MCF 10A (cell line): ENCODE data around the gene SIGLEC8. TPM values are rescaled to one million over a fixed set of nuclear protein-coding genes. Genes with fewer than 3 reads are reported as not detected.

ENCODE experiments used
- BruUV-seq: library from RNA; stranded (reverse); fragments of 400-500 nt; replicated peaks from 2 replicates; lab custom pipeline; 2021; lab: Mats Ljungman, UMichigan
- CTCF ChIA-PET: fragments of 300-600 bp; sonication (Branson Sonifier 250); formaldehyde crosslinking; extraction: SDS; loops from one replicate; lab custom pipeline; 2021; ENCODE audit warnings: antibody characterized with exemption, inconsistent platforms; lab: Yijun Ruan, JAX
- POLR2A ChIA-PET: fragments of 300-600, 350-650 bp; sonication (Branson Sonifier 250); formaldehyde crosslinking; extraction: SDS; loops from one replicate; lab custom pipeline; 2020; ENCODE audit warnings: antibody characterized with exemption, inconsistent platforms; lab: Yijun Ruan, JAX
- DNase-seq: peaks from one replicate; pipeline ENCODE4 v3.0.0-alpha.2; 2018; ENCODE audit not compliant: unreplicated experiment
- H3K27ac Mint-ChIP-seq: one replicate; pipeline ENCODE4 v1.8.0; 2022; ENCODE audit warnings: mild to moderate bottlenecking, low read depth, mixed read lengths; ENCODE audit not compliant: unreplicated experiment
- H3K27me3 Mint-ChIP-seq: one replicate; pipeline ENCODE4 v1.8.0; 2022; ENCODE audit warnings: mixed read lengths; ENCODE audit not compliant: insufficient read depth, unreplicated experiment
- H3K36me3 Mint-ChIP-seq: one replicate; pipeline ENCODE4 v1.8.0; 2022; ENCODE audit warnings: mild to moderate bottlenecking, moderate library complexity, mixed read lengths; ENCODE audit not compliant: insufficient read depth, unreplicated experiment
- H3K4me1 Mint-ChIP-seq: one replicate; pipeline ENCODE4 v1.8.0; 2022; ENCODE audit warnings: mixed read lengths; ENCODE audit not compliant: insufficient read depth, unreplicated experiment
- H3K4me3 Mint-ChIP-seq: one replicate; pipeline ENCODE4 v1.8.0; 2022; ENCODE audit warnings: mild to moderate bottlenecking, moderate library complexity, mixed read lengths; ENCODE audit not compliant: unreplicated experiment
- H3K9me3 Mint-ChIP-seq: one replicate; pipeline ENCODE4 v1.8.0; 2022; ENCODE audit warnings: mixed read lengths; ENCODE audit not compliant: unreplicated experiment
- CTCF ChIP-seq: fragments of 200-600 bp; IDR thresholded peaks from one replicate; pipeline ENCODE4 v1.8.0; 2022; ENCODE audit warnings: antibody characterized with exemption, mild to moderate bottlenecking; ENCODE audit not compliant: unreplicated experiment
- intact Hi-C: fragments of 100-400 bp; cut with micrococcal nuclease; formaldehyde crosslinking; loops from 2 replicates; pipeline ENCODE4 v1.14.1; 2022
- total RNA-seq: library from RNA; stranded (reverse); gene quantifications from 2 replicates; pipeline ENCODE4 v1.2.3, GENCODE V29; 2022

SIGLEC8 gene
- total RNA-seq, 1 experiment from 2014 or later, result not detected

- ChIA-PET CTCF (interaction anchor here (1.3 to 1.5 kb wide), 2 partner anchors 14 to 16 kb away, joined by 3 to 7 read pairs; no protein-coding TSS in a partner anchor), POLR2A (no interaction called here)
- no TSS peak for BruUV-seq
- H3K36me3 Mint-ChIP-seq, result no peaks in the 10 kb centered on the region
- no peaks in the 10 kb centered on the region for H3K27me3 Mint-ChIP-seq
- H3K4me3 Mint-ChIP-seq, result no peak overlapping the region
- peaks cover 48% of the 10 kb centered on the region for H3K9me3 Mint-ChIP-seq
- intact Hi-C loops, result no loop called here
- no peak for DNase-seq
- no peaks in the 10 kb centered on the region for H3K4me1 Mint-ChIP-seq
- no peak overlapping the region for H3K27ac Mint-ChIP-seq
- TF ChIP-seq CTCF, result no peak
Measured at GRCh38 chr19:51489113-51489512, 30.9 kb upstream of the SIGLEC8 start.

GRCh38 chr19:51488491-51488890 is 30.2 kb upstream of the SIGLEC8 start:
- Mint-ChIP-seq H3K4me1 (no peaks in the 10 kb centered on the region), H3K27ac (no peak overlapping the region), H3K36me3 (no peaks in the 10 kb centered on the region), H3K27me3 (no peaks in the 10 kb centered on the region), H3K9me3 (peaks cover 42% of the 10 kb centered on the region), H3K4me3 (no peak overlapping the region)
- ChIA-PET POLR2A (no interaction called here), CTCF (interaction anchor here (1.3 to 1.5 kb wide), 2 partner anchors 13 to 15 kb away, joined by 3 to 7 read pairs; no protein-coding TSS in a partner anchor)
- no peak for DNase-seq
- intact Hi-C loops, result no loop called here
- TF ChIP-seq CTCF, result no peak
- BruUV-seq, result no TSS peak

- CTCF ChIA-PET, result interaction anchor here (0.6 to 2.4 kb wide), 4 partner anchors 11 to 28 kb away, joined by 3 to 13 read pairs (median 4); no protein-coding TSS in a partner anchor
- no peak for DNase-seq
- no peaks in the 10 kb centered on the region for H3K27me3 Mint-ChIP-seq
- H3K4me3 Mint-ChIP-seq, result no peak overlapping the region
- no peak for TF ChIP-seq CTCF
- BruUV-seq, result no TSS peak
- peaks cover 25% of the 10 kb centered on the region for H3K9me3 Mint-ChIP-seq
- H3K4me1 Mint-ChIP-seq, result no peaks in the 10 kb centered on the region
- no peak overlapping the region for H3K27ac Mint-ChIP-seq
- H3K36me3 Mint-ChIP-seq, result no peaks in the 10 kb centered on the region
- POLR2A ChIA-PET, result no interaction called here
- intact Hi-C loops, result no loop called here
Measured at GRCh38 chr19:51485960-51486660, 27.9 kb upstream of the SIGLEC8 start.

GRCh38 chr19:51480590-51480989 is 22.3 kb upstream of the SIGLEC8 start:
- H3K27me3 Mint-ChIP-seq, result no peaks in the 10 kb centered on the region
- intact Hi-C loops, result no loop called here
- H3K4me1 Mint-ChIP-seq, result no peaks in the 10 kb centered on the region
- no TSS peak for BruUV-seq
- peaks cover 31% of the 10 kb centered on the region for H3K9me3 Mint-ChIP-seq
- DNase-seq, result no peak
- no peak for TF ChIP-seq CTCF
- no peak overlapping the region for H3K4me3 Mint-ChIP-seq
- POLR2A ChIA-PET, result interaction anchor here (0.9 kb wide), 1 partner anchor 90 kb away, joined by 3 read pairs; the partner anchor contains the start of gene ZNF175
- CTCF ChIA-PET, result interaction anchor here (5.2 kb wide), 1 partner anchor 7 kb away, joined by 37 read pairs; no protein-coding TSS in a partner anchor
- no peak overlapping the region for H3K27ac Mint-ChIP-seq
- no peaks in the 10 kb centered on the region for H3K36me3 Mint-ChIP-seq
